ENCODE data around the gene LPXN.
"Not testable (repeated sequence)": the region's sequence is repeated elsewhere in the genome, so short reads cannot be mapped to it uniquely, and the experiment has no call there.

The LPXN gene

DNA sequence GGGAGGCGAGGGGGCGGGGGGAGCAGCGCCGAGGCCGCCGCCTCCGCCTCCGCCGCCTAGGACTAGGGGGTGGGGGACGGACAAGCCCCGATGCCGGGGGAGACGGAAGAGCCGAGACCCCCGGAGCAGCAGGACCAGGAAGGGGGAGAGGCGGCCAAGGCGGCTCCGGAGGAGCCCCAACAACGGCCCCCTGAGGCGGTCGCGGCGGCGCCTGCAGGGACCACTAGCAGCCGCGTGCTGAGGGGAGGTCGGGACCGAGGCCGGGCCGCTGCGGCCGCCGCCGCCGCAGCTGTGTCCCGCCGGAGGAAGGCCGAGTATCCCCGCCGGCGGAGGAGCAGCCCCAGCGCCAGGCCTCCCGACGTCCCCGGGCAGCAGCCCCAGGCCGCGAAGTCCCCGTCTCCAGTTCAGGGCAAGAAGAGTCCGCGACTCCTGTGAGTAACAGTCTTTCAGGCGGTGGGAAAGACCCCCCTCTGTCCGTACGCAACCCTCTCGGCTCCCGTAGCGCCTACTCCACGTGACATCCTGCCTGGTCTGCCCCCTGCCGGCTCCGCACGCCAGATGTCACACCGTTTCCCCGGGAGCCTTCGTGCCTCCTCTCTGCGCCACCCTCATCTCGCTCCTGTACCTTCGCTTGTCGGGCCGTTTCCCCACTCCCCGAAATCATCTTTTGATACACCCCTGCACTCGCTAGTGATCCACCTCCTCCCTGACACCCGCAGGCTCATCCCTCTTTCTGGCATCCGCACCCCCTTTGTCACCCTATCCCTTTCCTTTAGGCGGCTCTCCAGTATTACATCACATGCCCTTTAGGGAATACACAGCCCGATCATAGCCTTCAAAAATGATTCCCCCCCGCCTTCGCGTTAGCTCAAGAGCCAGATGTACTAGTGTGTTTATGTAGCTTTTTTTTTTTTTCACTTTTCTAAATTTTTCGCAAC is 3.8 kb upstream of the LPXN start:
- peak; percentile 45 to 95 (median 88) for DNase-seq

DNA sequence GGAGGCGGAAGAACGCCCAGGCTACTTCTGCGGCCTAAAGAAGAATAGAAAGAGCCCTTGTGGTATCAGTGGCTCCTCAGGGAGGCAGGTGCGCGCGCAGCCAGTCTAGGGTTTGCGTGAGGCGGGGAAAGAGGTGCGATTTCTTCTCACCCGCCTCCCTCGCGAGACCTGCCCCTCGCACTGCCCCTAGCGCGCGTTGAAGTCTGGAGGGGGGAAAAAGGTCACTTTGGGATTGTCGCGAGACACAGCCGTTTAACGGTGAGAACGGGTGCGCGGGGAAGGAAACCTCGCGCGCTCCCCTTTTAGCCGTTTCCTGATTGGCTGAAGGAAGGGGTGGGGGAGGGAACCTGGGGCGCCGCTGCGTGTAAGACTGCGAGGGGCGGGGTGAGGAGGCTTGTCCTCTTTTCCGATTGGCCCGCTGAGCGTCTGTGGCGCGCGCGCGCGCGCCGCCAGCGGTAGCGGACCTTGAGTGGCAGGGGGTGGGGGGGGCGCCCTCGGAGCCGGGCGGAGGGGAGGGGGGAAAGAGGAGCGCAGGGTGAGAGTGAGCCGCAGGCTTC is 3.1 kb upstream of the LPXN start, which contains the start of gene ZFP91:
TSS of gene ZFP91 (plus strand) at position 429 of the 557 bp plus-strand sequence. CDS start 219 bp downstream, outside the sequence.
- DNase-seq = peak; percentile 70 to 98 (median 96)

DNA sequence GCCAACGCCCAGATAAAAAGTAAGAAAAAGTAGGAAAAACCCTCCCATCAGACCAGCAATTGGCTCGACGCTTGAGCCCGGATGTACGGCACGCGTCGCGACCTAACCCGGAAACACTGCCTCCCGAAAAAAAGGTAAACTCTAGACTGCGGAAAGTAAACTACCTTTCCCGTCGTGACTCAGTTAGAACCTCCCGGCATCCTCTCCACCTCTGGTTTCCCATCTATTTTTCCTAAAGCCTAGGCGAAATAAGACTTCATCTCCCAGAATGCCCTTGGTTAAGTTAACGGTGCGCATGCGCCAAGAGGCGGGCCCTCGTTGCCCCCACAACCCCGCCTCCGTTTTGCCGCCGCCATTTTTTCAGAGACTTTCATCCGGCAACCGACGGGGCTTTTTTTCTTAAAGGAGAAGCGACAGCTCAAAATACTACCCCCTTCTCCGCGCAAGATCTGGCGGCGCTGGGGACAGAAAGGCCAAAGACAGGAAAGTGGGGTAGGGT is 2.5 kb upstream of the LPXN start:
- peak; percentile 68 to 99 (median 94) for DNase-seq

DNA sequence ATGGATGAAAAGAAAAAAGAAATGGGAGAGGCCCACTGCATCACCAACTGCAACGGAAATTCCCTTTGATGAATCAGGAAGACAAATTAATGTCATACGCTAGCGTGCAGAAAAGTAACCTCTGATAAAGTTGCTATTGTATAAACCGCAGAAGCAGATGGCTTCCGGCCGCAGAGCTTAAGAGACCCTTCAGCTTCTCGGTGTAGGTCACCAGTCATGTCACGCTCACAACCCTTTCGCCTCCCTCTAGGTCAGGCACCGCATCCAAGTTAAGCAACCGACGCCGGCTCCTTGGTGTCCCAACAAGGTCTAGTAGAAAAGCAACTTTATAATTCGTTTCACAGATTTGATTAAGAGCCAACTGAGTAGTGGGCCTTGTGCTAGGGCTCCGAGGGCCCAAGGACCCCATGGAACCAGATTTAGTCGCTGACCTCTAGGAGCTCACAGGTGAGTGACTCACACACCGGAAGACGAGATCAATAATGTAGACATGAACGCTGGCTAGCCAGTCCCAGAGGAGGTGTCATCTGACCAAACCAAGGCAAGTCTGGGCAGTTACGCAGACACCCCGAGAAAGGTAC is 2.0 kb upstream of the LPXN start:
- DNase-seq = peak in 2 of 14 donors; percentile 59 to 67

DNA sequence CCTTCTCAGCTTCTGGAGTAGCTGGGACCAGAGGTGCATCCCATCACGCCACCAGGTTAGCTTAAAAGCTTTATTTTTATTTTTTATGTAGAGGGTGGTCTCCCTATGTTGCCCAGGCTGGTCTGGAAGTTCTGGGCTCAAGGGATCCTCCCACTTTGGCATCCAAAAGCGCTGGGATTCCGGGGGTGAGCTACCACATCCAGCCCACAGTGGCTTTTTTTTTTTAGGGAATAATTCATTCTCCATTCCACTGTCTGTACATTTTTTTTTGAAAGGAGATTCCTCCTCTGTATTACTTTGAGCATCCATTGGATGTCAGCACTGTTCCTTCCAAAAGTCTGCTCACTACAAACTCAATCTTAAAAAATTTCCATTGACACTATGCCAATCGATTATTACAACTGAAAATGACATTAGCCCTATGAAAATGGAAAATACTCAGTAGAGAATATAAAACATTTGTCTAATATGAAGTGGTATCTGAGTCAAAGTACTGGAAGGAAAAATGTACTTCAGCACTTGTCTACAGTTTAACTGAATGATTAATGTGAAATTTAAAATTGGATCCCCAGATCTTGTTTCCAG is 1.3 kb upstream of the LPXN start:
- DNase-seq = peak in 2 of 14 donors; percentile 2 to 33

DNA sequence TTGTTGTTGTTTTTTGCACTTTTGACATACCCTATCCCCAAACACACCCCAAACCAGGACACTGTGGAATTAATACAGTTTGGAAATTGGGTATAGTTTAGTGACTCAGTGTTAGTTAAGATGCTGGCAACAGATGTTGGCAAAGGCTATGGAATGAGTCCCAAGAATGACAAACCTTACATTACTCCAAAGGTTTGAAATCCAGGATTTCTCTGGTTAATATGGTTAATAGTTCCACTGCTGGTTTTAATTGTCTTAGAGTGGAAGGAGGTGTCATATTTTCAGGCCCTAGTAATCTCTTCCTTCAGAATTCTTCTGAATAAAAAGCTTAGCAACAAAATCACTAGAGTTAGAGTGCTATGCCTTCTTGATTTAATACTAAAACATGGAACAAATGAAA is 775 bp downstream of the LPXN start:
- DNase-seq = no peak

DNA sequence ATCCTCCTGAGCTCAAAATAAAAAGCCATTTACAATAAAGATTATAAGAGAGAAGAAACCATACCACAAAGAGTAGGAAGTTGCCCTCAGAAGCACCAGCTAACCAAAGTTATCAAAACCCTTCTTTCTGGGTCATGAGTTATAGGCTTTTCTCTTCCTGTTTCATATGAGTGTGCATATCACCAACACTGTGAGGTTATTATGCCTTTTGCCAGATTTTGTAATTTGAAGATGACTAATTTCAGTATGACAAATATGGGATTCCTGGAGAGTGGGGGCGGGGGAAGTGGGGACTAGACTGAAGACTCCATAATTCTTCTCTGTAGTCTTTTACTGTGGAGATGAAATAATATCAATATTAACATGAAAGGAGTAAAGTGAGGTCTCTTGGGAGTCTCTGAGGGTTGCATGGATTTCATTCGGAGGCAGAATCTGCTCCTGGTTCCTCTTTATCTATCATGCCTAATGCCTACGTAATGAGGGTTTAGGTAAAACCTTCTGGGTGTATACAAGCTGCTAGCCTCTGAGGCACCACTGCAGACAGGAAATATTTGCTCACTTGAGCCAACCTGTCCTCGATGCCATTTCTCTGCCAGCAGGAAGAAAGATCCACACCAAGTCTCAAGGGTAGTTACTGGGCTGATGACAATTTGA is 2.1 kb downstream of the LPXN start:
- peak in 1 of 14 donors; percentile 1 for DNase-seq

DNA sequence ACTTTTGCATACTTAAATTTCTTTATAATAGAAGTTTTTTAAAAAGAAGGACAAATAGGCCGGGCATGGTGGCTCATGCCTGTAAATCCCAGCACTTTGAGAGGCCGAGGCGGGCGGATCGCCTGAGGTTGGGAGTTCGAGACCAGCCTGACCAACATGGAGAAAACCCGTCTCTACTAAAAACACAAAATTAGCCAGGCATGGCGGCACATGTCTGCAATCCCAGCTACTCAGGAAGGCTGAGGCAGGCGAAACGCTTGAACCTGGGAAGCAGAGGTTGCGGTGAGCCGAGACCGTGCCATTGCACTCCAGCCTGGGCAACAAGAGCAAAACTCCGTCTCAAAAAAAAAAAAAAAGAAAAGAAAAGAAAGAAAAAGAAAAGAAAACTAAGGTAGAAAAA is 2.8 kb downstream of the LPXN start:
- not testable (repeated sequence) for DNase-seq

DNA sequence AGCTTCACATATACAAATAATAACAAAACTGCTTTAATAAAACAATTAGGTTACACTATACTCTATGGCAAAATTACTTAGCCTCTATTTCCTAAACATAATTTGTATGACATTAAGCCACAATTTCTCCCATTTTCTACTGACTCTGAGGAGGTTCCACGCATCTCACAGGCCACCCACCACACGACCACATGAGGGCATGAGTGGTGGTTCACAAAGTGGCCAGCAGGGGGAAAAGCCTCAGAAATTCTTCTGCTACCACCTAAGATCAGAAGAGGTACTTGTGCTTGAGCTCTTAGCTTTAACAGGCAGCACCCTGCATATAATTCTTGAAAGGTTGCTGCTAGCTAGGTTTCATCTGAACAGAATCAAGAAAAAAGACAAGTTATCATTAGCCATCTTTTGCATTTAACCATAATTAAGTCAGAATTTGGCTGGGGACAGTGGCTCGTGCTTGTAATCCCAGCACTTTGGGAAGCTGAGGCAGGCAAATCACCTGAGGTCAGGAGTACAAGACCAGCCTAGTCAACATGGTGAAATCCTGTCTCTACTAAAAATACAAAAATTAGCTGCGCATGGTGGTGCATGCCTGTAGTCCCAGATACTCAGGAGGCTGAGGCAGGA is 7.7 kb downstream of the LPXN start:
- peak in 3 of 14 donors; percentile 15 to 32 (median 15) for DNase-seq

DNA sequence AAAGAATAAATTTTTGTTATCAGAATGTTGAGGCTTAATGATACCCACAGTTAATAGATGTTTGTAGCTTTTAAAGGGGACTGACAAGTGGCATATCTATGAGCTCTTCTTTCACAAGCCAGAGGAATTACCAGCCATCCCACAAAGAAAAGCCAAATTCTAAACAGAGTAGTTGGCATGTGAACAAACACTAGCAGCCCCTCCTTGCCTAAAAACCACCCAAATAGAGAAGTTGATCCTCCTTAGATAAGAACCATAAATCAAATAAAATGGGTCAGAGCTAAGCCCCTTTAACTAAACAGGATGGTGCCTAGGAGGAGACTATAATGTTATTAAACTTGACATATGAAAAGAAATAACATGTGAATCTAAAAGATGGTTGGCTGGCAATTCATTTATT is 11.4 kb downstream of the LPXN start:
- no peak for DNase-seq

DNA sequence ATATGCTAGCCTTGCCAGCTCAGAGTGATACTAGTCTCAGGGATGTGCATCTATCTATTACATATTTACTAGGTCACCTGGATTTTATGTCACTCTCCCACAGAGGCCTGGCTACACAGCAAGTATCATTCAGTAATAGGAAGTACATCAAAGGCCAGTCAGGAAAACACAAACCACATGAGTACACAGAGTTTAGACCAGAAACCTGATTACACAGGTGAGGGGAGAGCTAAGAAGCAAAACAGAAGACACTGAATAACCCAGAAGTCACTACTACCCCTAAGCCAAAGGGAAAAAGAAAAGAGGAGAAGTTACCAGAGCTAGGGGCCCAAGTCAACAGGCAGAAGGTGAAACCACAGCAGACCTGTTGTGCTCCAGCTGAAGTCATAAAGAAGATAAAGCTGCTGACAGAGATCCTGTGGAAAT is 13.3 kb downstream of the LPXN start:
- no peak for DNase-seq

DNA sequence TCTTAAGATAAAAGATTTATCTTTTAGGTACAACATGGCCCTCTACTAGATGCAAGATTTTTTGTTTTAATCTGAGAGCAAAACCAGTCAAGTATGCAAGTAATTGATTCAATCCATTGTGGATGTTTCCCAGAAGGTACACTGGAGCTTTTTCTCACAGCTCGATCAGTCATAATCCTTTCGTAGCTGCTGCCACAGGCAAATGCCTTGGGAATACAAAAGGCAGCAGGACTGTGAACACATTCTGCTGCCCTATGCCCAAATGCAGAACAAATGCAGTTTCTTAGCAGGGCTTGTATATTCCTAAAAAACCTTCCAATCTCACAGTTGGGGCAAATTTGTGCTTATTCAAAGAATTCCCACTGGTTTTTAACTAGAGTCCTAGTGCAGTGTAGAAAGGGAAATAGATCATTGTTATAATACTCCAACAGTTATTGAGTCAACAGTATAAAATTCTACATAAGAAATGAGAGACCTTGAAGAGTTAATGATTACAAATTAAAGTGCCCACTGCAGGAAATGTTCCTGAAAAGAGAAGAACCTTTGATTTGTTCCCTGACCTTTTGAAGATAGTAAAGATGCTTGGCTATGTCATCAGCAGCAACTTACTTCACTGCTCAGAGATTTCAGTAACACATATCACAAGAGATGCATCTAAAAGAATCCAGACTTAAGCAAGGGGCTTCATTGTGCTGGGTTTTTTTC is 14.1 kb downstream of the LPXN start:
- peak in 1 of 14 donors; percentile 22 for DNase-seq

DNA sequence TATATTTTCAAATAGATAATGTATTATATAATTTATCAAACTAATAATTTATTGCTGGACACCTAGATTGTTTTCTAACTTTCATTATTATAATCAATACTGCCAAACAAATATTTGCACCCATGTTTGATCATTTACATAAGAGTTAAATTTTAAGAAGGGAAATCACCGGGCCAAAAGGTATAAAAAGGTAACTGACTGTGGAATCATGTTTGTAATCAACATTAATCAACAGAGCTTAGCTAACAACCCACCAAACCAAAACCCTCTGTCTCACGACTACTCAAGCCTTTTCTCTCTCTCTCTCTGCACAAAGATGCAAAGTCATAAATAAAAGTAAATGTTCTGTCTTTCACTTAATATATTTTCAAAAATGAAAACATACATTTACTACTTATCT is 14.8 kb downstream of the LPXN start:
- no peak for DNase-seq

DNA sequence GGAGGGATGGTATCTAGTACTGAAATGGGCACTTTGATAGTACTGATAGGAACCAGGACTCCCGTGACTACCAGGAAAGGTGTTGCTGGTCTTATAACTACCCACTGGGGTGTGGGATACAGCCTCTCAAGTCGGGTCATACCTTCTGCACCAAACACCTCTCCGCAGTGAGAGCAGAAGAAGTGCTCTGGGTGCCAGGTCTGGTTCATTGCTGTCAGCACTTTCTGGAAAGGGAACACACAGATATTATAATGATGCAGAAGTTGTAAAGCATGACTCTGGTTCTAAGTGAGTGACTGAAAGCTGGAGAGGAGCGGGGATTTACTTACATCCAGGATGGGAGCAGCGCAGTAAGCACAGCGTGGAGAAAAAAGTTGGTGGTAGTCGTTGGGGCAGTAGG is 26.0 kb downstream of the LPXN start:
- no peak for DNase-seq

DNA sequence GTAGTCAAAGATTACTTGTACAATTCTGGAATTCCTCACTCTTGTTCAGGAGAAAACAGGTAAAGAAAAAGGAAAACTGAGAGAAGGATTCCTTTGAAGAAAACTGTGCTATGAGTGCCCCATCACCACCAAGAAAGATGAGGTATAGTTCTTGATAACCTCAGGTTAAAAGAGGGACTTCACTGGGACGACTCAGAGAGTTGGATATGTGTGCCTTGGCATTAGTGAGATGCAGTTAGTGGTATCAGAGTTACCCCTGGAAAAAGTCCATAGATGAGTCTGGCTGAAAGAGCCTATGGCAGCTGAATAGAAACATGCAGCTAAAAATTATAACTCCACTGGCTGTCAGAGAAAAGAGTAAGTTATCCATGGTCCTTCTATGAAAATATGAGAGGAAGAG is 28.8 kb downstream of the LPXN start:
- no peak for DNase-seq

DNA sequence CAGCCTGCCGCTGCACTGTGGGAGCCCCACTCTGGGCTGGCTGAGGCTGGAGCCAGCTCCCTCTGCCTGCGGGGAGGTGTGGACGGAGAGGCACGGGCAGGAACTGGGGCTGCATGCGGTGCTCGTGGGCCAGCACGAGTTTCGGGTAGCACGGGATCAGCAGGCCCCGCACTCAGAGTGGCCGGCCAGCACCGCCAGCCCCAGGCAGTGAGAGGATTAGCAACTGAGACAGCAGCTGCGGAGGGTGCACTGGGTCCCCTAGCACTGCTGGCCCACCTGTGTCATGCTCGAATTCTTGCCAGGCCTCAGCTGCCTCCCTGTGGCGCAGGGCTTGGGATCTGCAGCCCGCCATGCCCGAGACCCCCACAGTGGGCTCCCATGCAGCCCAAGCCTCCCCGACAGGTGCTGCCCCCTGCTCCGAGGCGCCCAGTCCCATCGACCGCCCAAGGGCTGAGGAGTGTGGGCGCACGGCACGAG is 43.8 kb downstream of the LPXN start:
- DNase-seq = no peak

DNA sequence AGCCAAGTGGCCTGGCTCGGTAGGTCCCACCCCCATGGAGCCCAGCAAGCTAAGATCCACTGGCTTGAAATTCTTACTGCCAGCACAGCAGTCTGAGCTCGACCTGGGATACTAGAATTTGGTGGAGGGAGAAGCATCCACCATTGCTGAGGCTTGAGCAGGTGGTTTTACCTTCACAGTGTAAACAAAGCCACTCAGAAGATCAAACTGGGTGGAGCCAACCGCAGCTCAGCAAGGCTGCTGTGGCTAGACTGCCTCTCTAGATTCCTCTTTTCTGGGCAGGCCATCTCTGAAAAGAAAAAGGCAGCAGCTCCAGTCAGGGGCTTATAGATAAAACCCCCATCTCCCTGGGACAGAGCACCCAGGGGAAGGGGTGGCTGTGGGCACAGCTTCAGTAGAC is 45.4 kb downstream of the LPXN start:
- no peak for DNase-seq

DNA sequence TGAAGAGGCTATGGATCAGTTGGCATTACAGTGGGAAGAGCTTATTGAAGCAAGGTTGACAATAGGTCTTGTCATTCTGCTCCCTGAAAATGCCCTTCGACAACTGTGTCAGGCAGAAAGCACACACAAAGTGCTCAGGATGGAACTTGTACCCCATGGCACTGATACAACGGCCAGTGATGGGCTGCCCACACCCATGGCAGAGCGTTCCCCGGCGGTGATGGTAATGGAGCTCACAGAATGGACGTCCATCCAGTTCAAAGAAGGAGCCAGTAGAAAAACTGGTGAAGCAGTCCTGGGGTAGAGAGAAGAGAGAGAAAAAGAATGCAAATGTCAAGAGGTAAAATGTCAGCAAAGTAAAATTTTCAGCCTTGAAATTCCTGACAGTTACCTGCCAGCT is 48.2 kb downstream of the LPXN start:
- DNase-seq = no peak

DNA sequence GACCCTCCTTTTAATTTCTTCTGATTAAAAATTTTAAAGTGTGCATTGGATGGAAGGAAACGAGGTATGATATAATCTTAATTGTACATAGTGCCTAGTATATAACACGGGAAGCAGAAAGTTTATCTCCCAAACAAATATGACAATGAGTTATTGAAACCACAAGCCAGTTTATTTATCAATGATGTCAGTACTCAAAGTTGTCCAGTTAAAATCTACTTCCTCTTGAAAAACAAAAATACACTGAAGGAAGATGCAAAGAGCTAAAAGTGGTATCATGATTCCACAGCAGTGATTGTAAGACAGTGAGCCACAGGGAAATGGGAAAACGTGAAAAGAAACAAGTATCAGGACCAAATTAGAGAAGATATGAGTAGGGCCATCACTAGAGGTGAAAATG is 48.9 kb downstream of the LPXN start:
- DNase-seq = no peak

DNA sequence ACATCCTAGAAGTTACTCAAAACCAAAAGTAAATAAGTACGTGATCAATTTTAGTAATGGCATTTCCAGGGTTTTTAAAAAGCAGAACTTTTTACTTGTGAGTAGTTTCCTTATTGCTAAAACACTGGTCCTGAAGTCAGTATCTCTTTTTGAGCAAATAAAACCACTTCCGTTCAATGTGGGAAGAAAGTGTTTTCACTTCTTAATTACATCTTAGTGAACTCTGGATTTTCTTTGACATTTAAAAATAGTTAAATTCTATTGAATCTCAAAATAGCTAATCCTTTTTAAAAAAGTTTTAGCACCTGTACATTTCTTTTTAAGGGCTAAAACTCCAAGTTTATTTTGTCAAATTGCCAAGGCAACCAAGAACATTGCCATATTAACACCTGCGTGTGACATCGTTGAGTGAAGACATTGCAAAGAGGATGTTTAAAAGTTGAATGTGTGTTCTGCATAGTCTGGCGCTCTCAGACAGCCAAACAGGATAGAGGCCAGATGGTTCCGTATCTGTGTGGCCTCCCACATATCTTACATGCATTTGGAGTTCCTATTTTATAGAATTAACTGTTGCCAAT is 50.5 kb downstream of the LPXN start:
- no peak for DNase-seq

All from C1 segment of cervical spinal cord (tissue), 14 donors.